Stimulated activated CD4-positive, alpha-beta T cell treated with anti-CD3 and anti-CD28 coated beads, Interleukin-1b, Interleukin-23, amount 100 ng/mL, for 48 hours (primary cell): Measurements from ENCODE around the gene IGLL5.

ENCODE experiments used
- DNase-seq: peaks from one replicate; pipeline ENCODE4 v3.0.0-alpha.2; 2020

IGLL5 gene

DNA sequence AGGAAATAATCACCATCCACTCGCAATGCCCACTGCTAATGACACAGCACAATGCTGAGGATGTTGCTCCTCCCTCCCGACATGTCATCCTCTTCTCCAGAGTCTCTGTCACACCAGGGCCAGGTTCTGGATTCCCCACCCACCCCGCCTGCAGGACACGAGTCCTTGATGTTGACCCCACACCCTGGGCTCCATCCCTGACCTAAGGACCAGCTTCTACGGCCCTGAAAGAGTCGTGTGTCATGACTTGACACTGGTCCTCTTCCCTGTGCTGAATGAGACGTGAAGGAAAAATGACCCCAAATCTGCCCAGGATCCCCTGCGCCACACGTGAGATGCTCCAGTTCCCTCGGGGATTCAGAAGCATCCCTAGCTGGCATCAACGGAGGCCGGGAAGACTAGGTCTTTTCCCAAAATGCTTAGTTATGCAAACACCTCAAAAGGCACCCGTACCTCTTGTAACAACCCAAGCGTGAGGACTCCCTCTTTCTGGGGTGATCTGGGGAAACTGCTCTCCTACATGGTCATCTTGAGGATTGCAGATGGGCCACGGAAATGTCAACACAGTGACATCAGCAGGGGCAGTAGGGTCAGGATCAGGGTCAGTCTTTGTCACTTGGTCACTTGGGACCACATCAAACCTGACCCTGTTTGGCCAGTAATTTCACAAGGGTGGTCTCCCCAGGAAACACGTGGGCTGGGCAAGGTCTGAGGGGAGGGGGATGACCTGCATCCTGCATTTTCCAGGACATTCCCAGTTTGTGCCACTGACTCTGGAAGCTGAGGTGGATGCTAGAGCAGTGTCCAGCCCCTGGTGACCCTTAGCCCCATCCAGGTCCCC is 42.0 kb downstream of the IGLL5 start:
- no peak for DNase-seq

DNA sequence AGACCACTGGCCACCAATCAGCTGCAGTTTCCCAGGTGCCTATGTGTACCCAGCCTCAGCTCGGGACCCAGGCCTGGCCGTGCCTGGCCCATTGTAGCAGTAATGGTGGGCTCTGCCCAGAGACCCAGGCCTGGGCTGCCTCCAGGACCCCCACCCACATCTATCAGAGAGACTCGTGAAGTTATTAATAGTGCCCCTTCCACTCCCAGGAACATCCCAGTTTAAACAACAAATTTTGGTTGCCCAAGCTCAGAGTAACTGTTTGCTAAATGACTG is 42.5 kb downstream of the IGLL5 start:
- DNase-seq: no peak

DNA sequence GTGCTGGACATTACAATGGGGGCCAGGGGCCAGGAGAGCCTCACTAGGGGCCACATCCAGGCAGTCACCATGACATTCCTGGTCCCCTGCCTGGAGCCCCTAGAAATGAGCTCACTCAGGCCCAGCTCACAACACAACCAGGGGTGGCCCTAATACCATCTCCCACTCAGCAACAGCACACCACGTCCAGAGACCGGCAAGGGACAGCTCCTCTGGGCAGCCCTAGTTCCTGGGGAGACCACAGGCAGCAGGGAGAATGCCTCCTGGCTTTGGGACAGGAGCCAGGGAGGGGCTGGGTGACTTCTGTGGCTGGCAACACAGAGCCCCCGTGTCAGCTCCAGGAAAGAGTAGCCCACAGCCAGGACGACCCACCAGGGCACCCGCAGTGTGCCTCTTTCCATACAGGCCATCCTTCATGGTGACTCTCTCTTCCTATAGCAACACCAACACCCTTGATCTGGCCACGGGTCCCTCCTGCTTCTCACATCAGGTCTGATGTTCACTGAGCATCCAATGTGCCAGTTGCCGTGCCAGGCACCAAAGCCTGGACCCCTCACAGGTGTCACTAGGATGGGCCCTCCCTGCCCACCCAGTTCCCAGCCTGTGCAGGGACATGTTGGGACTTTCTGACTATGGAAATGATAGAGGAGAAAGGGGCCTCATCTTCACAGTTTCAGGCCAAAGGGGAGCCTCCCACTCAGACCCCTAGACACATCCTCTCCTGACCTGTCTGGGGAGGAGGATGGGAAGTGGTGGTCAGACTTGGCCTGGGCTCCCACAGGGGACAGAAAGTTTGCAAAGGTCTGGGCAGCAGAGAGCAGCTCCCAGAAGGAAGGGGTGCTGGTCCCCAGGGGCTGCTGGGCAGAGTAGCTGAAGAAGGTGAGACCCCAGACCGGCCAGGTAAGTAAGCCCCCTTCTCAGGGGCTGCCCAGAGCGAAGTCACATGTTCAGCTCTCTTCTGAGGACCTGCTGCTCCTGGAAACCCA is 43.2 kb downstream of the IGLL5 start:
- no peak for DNase-seq

DNA sequence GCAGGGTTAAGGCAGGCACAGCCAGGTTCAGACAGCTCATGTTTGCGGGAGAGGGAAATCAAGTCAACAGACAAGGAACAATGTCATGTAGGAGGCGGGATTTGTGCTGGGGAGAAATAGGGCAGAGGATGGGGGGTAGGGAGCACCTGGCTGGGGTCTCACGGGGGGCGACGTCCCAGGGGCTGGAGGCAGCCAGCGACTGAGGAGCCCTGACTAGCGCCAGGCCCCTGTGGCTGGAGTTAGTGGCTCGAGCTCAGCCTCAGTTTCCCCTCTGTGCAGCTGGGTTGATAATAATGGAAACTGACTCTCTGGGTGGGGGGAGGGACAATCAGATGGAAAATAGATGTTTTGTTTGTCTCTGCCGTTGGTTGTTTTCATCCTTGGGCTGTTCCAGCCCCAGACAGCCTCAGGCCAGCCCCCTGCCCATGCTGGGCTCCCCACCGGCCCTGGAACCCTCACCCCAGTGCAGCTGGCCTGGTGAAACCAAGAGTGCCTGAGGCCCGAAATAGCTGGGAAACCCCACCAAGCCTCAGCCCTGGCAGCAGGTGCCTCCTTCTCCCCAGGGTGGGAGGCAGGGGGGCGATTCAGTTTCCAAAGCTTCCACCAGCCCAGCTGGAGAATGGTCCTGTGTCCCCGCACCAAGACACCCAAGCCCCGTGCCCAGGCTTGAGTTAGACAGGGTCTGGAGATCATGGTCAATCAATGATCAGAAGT is 44.1 kb downstream of the IGLL5 start:
- DNase-seq: no peak

DNA sequence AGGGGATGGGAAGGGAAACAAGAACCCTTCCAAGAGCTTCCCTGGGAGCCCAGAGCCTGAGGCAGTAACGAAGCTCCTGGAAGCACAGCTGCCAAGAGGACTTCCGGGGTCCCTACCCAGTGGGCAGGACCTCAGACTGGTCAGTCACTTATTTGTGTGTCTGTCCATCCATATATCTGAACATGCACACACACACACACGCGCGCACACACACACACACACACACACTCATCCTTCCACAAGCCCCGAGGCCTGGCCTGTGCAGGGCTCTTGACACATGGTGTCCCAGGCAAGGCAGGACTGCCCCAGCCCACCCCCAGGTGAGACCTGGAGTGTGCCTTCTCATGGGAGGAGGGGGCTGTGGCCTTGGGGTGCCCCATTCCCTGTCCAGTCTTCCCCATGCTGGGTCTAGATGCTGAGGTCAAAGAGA is 44.9 kb downstream of the IGLL5 start:
- no peak for DNase-seq

DNA sequence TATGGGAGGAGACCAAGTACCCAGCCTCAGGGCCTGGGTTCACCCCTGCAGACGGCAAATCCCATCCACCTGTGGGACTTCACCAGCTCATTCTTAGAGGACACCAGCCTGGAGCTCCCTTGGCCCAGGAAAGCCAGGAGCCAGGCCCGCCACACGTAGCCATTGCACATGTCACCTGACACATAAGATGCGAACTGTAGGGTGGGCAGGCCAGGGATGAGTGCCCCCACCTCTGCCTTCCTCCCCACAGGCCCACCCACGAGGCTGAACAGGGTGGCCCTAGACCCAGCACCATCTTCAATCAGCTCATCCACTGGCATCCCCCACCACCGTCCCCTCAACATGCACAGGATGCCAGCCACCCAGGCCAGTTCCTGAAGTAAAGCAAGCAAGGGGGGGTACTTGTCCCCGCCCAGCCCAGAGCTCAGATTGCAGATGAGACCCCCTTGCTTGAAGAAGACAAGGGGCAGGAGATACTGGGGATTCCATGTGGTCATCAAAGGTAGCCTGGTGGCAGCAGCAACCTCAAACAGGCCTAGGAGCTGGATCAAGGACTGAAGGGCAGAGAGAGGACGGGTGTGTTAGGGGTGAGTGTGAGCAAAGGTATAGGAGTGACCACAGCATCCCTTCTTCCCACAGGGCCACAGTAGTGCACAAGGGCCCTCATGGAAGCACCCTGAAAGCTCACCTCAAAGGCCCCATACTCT is 45.6 kb downstream of the IGLL5 start:
- DNase-seq: no peak

DNA sequence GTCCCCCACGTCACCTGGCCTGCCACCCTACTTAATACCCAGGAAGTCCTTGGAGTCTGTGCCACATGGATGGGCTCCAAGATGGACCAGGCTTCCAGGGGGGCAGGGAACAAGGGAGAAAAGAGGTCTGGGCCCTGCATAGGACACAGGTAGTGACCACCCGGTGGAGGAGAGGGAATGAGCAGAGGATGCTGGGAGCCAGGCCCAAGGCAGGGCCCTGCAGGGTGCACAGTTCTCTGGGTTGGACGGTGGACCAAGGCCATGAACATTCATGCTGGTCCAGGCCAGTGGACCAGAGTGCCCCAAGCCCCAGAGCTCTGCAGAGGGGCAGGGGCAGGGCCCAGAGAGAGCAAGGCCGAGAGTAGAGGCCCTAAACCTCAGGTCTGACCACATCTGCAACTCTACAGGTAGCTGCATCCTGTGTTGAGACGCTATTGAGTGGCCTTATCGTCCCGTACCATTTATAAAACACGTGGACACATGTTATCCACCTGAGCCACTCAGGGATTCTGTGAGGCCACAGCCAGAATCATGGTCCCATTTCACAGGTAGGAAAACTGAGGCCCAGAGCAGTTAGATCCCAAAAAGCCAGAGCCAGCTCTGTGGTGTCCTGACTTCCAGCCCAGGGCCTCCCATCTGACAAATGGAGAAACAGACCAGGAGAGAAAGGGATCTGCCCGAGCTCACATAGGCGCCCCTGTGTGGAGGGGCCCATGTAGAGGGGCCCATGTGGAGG is 46.4 kb downstream of the IGLL5 start:
- DNase-seq: no peak

DNA sequence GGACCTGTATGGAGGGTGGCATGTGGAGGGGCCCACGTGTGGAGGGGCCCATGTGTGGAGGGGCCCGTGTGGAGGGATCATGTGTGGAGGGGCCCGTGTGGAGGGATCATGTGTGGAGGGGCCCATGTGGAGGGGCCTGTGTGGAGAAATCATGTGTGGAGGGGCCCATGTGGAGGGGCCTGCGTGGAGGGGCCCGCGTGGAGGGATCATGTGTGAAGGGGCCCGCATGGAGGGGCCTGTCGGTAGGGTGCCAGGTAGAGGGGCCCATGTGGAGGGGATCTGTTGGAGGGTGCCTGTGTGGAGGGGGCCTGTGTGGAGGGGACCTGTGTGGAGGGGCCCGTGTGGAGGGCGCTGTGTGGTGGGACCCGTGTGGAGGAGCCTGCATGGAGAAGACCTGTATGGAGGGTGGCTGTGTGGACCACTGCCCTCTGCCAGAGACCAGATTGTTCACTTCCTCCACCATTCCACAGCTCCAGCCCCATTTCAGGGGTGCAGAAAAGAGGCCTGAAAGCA is 47.0 kb downstream of the IGLL5 start:
- no peak for DNase-seq

DNA sequence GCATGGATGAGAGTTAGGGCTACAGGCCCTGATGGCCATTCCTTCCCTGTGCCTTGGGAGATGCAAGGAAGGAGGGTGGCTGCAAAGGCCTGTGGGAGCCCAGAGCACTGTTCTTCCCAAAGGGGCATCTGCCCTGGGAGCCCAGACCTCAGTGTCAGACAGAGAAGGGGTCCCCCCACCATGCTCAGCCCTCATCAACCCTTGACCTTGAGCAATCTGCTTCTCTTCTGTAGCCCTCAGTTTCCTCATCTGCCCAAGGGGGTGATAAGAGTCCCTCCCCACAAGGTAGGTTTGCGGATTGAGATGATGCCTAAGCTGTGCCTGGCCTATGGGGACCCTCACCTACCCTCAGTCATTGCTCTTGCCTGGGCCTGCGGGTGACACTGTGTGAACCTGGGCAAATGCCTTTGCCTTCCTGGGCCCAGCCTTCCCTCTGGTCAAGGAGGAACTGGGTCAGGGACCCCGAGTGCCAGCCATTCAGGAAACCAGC is 47.5 kb downstream of the IGLL5 start:
- DNase-seq: no peak

DNA sequence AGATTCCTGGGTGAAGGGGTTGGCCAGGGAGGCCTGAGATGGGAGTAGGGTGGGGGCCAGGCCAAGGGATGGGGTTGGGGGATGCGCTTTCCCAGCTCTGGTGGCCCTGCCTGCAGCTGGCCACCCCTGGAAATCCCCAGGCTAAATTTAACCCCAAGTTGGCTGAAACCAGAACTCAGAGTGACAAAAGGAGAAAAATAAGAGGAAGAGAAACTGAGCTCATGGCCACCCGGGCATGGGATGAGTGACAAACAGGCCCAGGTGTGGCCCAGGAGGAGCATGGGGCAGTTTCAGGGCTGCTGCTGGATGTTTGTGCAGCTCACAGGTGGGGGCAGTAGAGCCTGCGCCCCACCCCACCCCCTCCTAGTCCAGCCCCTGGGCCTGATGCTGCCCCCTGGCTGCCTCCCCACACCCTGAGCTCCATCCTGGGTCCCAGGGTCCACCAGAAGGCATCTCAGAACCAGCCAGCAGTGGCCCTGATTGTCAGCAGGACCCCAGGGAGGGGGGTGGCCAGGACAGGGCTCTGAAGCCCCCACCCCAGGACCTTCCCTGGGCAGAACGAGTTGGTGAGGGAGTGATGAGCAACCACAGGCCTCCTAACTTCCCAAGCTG is 48.0 kb downstream of the IGLL5 start:
- no peak for DNase-seq

DNA sequence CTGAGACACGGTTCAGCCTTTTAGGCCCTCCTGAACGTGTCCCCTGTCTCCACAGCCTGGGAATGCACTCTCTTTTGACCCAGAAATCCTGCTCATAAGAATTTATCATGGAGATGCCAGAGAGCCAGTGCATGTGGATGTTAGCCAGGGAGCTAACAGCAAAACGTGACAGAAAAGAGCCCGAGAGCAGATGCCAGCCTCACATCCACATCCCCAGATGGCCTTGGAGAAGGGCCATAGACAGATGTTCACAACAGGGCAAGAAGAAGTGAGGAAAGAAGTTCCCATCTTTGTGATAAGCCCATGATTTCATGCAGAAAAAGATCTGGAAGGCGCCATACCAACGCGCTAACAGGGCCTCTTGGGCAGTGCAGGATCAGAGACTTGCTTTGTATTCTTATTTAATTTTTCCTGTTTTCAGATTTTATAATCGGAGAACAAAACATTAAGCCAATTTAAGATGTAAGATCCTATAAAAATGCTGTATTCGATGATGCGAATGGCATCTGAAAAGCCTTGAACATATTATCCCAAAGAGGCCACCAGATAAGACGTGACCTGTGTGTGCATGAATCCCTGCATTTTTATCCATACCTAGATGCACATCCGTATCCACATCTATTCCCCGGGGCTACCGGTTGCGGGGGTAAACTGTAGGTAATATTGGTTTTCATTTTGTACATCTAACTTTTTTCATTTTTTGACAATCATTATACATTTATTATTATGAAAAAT is 48.7 kb downstream of the IGLL5 start:
- no peak for DNase-seq

DNA sequence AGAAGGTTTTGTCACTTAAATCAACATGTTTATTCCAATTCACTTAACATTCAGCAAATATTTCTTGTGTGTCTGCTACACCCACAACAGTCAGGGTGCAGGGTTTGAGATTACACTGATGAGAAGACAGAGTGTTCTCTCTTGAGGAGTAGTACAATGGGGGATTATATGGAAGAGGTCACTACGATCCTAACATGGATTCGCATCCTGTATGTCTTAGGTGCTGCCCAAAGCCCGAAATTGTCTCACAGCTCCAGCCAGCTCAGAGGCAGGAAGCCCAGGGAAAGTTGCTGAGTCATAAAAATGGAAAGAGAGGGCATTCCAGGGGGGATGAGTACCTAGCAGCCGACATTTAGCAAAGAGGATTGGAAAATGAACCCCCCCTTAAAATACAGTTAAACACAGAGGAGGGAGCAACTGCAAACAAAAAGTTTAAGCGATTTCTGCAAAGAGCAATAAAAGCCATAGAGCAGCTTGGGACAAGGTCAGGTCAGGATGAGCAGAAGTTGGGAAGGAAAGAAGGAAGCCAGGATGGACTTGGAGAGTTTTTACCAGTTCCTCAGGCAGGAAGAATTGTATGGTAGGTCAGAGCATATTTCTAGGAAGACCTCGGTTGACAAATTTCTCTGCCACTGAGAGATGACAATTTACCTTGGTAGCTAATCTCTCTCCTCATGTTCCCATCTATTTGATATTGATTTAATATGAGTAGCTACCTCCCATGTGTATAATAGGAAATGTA is 49.5 kb downstream of the IGLL5 start:
- no peak for DNase-seq

DNA sequence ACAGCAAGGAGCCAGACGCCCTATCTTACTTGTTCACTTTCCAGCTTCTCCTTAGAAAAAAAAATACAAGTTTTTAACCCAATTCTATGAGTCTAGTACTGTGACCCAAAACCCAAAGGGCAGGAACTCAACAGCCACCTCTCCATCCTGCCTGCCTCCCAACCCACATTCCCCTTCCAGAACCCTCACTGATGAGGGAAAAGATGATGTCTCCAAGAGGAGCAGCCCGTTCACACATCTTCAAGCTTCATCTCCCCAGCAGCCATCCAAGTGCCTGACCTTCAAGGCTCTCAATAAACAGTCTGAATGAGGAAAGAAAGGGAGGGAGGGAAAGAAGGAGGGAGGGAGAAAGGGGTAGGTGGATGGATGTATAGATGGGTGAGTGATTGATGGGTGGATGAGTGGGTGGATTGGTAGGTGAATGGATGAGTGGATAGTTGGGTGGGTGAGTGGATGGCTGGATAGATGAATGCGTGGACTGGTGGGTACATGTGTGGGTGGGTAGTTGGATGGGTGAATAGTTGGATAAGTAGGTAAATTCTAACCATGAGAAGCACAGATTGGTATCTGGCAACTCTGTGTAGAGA is 50.4 kb downstream of the IGLL5 start:
- no peak for DNase-seq

DNA sequence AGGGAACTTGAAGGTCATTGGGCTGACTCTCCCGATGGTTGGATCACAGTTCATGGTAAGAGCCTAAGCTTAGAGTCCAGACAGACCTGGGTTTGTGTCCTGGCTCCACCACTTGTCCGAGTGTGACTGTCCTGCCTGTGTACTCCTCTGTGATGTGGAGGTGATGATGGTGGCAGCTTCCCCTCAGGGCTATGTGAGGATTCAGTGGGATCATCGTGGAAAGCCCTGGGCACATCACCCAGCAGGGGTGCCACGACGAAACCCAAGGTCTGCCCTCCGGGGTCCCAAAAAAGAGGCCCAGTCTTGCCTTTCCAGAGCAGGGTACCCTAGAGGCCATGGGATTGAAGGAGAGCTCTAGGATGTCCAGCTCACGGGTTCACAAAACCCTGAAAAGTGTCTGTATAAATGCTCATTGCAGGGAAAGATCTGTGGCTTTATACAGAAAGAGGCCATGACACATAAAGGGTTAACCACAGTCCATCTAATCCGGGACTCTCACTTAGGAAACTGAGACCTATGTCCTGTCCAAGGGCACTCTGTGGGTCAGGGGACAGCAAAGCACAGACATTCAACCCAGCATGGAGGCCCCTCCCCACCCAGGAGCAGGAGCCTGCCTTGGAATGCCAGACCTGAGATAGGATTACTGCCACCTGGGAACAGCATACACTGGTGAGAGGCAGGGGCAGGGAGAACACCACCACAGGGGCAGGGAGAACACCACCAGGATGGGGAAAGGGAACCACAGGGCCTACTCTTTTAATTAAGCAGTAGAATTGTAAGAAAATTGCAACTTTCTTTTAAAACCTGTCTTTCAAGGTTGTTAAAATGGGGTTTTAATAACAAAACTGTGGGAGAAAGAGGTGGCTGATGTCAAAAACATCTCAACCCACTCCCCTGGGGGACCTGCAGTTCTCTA is 51.3 kb downstream of the IGLL5 start:
- DNase-seq: no peak

DNA sequence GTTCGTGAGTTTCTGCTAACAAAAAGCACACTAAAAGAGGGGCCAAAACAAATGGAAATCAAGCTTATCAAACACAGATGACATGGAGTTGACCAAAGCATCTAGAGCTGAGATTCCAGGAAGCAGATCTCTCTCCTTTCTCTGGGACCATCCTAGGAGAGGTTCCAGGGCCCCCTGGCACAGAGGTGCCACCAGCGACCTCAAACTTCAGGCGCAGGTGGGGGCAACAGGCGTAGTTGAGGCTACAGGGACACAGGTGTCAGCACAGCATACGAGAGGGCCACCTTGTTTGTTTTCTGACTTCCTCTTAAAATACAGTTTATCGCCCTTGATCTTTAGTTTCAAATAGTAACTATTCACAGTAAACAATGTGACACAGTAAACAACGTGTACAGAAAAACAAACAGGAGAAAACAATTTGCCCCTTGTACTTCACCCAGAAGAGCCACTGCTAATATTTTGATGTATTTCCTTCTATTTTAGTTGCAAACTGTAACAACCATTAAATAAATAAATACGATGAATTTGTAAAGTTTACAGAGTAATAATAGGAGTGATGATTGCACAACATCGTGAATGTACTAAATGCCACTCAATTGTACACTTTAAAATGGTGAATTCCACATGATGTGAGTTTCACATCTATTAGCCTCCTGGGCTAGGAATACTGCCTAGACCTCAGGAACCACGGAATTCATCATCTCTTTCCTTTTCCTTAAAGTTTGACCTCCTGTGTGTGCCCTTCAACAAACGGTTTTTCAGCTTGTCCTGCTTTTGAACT is 52.2 kb downstream of the IGLL5 start:
- DNase-seq: no peak

DNA sequence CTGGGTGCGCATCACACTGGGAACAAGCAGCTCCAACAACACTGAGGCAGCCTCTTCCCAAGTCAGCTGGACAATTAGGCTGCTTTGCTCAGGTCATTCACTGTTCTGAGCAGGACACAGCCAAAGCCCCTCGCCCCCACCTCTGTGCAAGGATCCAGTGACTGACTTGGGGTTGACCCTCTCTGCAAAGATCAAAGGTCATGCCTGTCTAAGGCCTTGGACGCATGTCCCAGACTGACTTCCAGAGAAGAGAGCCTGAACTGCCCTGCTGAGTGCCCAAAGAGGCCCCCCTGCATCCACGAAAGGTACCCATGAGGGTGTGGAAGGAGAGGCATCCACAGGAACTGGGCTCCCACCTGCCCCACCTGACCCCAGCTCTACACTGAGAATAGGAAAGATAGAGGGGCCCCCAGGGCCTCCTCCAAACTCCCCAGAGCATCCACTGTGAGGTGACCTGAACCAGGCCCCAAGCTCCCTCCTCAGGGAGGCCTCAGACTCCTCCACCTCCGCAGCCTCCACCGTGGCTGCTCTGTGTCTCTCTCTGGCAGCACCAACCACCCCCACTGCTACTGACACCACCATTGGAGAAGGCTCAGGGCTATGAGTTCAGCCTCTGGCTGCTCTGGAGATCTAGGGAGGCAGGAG is 53.5 kb downstream of the IGLL5 start:
- DNase-seq: no peak
